Breast epithelium (tissue), 4 donors: ENCODE results near the gene DDA1. TPM values are rescaled to one million over a fixed set of nuclear protein-coding genes. Genes with fewer than 3 reads are reported as not detected.

Experiments used
- DNase-seq, 2 donors: peaks; one replicate each; pipeline ENCODE4 v3.0.0-alpha.2; 2019; ENCODE audit warnings: low spot score in 2 of 2
- H3K27ac ChIP-seq, 2 donors: fragments of 200-600 bp; sonication (generic) in 1 of 2; one replicate each; pipeline ENCODE4 v1.5.1; 2016 to 2019; ENCODE audit warnings: mild to moderate bottlenecking in 1 of 2
- H3K27me3 ChIP-seq, 2 donors: fragments of 200-600 bp; sonication (generic) in 1 of 2; one replicate each; pipeline versions ENCODE4 v1.5.1 to v1.6.0; 2017 to 2019; ENCODE audit warnings: control low read depth in 1 of 2, mild to moderate bottlenecking in 1 of 2
- H3K36me3 ChIP-seq: fragments of 200-600 bp; one replicate; pipeline ENCODE4 v1.5.1; 2019
- H3K4me1 ChIP-seq, 2 donors: fragments of 200-600 bp; sonication (generic); one replicate each; pipeline ENCODE4 v1.5.1; 2016 to 2019; ENCODE audit warnings: control low read depth in 1 of 2
- H3K4me3 ChIP-seq, 3 donors: fragments of 200-600 bp; sonication (generic); 1 replicate in 2 of 3; 2 replicates in 1 of 3; pipeline ENCODE4 v1.5.1; 2016 to 2019; ENCODE audit warnings: mild to moderate bottlenecking in 3 of 3, moderate library complexity in 2 of 3
- H3K9me3 ChIP-seq, 2 donors: fragments of 200-600 bp; sonication (generic) in 1 of 2; one replicate each; pipeline ENCODE4 v1.5.1; 2016 to 2019; ENCODE audit warnings: control low read depth in 1 of 2
- POLR2A ChIP-seq: fragments of 450-650 bp; IDR thresholded peaks from one replicate; pipeline ENCODE4 v1.6.1; 2016; ENCODE audit warnings: antibody characterized with exemption, mild to moderate bottlenecking, moderate library complexity
- POLR2AphosphoS5 ChIP-seq, 3 donors: sonication (generic); formaldehyde crosslinking; IDR thresholded peaks; one replicate each; pipeline ENCODE4 v1.6.1; 2017; ENCODE audit warnings: antibody characterized with exemption in 3 of 3
- intact Hi-C: fragments of 100-400 bp; cut with DNase I; formaldehyde crosslinking; loops from one replicate; pipeline ENCODE4 v1.15.1; 2023; ENCODE audit warnings: low total_unique reads
- total RNA-seq, 3 donors: library from RNA; depleted of rRNA; stranded (reverse); fragments of >200 nt; gene quantifications; one replicate each; pipeline ENCODE4 v1.1.0, GENCODE V29; 2016
- TF ChIP-seq, protein P1 (sequence below), 3 donors: fragments of 450-650 bp; IDR thresholded peaks; one replicate each; pipeline ENCODE4 v1.5.1; 2016 to 2017; ENCODE audit warnings: antibody characterized with exemption in 3 of 3, mild to moderate bottlenecking in 3 of 3, moderate library complexity in 3 of 3

The DDA1 gene
- total RNA-seq, 3 donors from 2014 or later = 9.2 to 18.7 (median 11.1) TPM

- no peak overlapping the region for H3K4me3 ChIP-seq
- H3K36me3 ChIP-seq = no peaks in the 10 kb centered on the region
- intact Hi-C loops = loop anchor here (5.0 kb wide), 1 partner anchor 499 kb away; the partner anchor contains the start of gene JAK3
- no peaks in the 10 kb centered on the region for H3K4me1 ChIP-seq
- TF ChIP-seq, protein P1, sequence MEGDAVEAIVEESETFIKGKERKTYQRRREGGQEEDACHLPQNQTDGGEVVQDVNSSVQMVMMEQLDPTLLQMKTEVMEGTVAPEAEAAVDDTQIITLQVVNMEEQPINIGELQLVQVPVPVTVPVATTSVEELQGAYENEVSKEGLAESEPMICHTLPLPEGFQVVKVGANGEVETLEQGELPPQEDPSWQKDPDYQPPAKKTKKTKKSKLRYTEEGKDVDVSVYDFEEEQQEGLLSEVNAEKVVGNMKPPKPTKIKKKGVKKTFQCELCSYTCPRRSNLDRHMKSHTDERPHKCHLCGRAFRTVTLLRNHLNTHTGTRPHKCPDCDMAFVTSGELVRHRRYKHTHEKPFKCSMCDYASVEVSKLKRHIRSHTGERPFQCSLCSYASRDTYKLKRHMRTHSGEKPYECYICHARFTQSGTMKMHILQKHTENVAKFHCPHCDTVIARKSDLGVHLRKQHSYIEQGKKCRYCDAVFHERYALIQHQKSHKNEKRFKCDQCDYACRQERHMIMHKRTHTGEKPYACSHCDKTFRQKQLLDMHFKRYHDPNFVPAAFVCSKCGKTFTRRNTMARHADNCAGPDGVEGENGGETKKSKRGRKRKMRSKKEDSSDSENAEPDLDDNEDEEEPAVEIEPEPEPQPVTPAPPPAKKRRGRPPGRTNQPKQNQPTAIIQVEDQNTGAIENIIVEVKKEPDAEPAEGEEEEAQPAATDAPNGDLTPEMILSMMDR (IDR thresholded peaks at IDR 0.05) = no peak
- TF ChIP-seq POLR2A (no peak), POLR2AphosphoS5 (IDR thresholded peaks at IDR 0.05) (no peak)
- DNase-seq = no peak
- peak overlapping the region; percentile 48 to 84 for H3K27ac ChIP-seq
- H3K9me3 ChIP-seq = no peaks in the 10 kb centered on the region
- H3K27me3 ChIP-seq = no peaks in the 10 kb centered on the region
Measured at GRCh38 chr19:17347877-17348276, 38.5 kb downstream of the DDA1 start.

GRCh38 chr19:17348700-17349099, 39.3 kb downstream of the DDA1 start:
- TF ChIP-seq POLR2AphosphoS5 (IDR thresholded peaks at IDR 0.05) (peak; percentile 45 to 78 (median 75)), POLR2A (no peak)

DNA sequence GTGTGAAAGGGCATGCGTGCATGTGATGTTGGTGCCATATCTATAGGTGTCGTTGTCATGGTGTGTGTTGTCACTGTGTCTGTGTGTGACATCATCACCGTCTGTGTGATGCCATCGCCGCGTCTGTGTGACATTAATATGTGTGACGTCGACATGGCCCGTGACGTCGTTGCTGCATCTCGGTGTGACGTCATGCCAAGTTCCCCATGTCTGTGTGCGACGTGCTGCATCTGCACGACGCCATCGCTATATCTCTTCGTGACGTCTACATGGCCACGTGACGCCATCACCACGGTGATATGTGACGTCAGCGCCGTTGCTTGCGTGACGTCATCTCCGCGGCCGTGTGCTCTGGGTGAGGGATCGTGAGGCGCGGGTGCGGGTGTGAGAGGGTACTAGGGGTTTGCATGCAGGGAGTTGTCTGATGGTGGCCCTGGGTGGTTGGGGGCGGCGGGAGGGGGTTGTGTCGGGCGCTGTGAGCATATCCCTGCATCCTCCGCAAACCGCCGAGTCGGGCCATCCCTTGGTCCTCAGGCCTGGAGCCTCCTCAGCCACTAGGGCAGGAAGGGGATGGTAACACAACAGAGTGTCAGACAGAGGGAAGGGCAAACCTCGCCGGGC, 42.6 kb downstream of the DDA1 start:
- peak overlapping the region in 1 of 2 donors; percentile 12 for H3K27ac ChIP-seq
- H3K4me3 ChIP-seq = no peak overlapping the region
- DNase-seq = no peak
- H3K36me3 ChIP-seq = no peaks in the 10 kb centered on the region
- intact Hi-C loops = no loop called here
- no peaks in the 10 kb centered on the region for H3K27me3 ChIP-seq
- TF ChIP-seq, protein P1 (IDR thresholded peaks at IDR 0.05) = no peak
- TF ChIP-seq POLR2AphosphoS5 (IDR thresholded peaks at IDR 0.05) = no peak
- TF ChIP-seq POLR2A = no peak
- H3K9me3 ChIP-seq = no peaks in the 10 kb centered on the region
- no peaks in the 10 kb centered on the region for H3K4me1 ChIP-seq

More at GRCh38 chr19:17348700-17349099, 39.3 kb downstream of the DDA1 start:
- DNase-seq = peak in 1 of 2 donors; percentile 52
- H3K27me3 ChIP-seq = no peaks in the 10 kb centered on the region
- H3K4me3 ChIP-seq = peak overlapping the region in 2 of 3 donors; percentile 4 to 54
- H3K36me3 ChIP-seq = no peaks in the 10 kb centered on the region
- H3K4me1 ChIP-seq = no peaks in the 10 kb centered on the region
- intact Hi-C loops = loop anchor here (5.0 kb wide), 1 partner anchor 499 kb away; the partner anchor contains the start of gene JAK3
- peak overlapping the region; percentile 50 to 84 for H3K27ac ChIP-seq
- no peaks in the 10 kb centered on the region for H3K9me3 ChIP-seq

- no peak for TF ChIP-seq POLR2AphosphoS5 (IDR thresholded peaks at IDR 0.05)
- TF ChIP-seq POLR2A = no peak
- TF ChIP-seq, protein P1 (IDR thresholded peaks at IDR 0.05) = no peak
- no peak for DNase-seq
- Histone ChIP-seq H3K4me3 (no peak overlapping the region), H3K27me3 (no peaks in the 10 kb centered on the region), H3K27ac (peak overlapping the region in 1 of 2 donors; percentile 38), H3K4me1 (no peaks in the 10 kb centered on the region), H3K36me3 (no peaks in the 10 kb centered on the region), H3K9me3 (no peaks in the 10 kb centered on the region)
- intact Hi-C loops = no loop called here
Measured at GRCh38 chr19:17352608-17353280, 43.4 kb downstream of the DDA1 start.

- Histone ChIP-seq H3K9me3 (no peaks in the 10 kb centered on the region), H3K4me3 (no peak overlapping the region), H3K36me3 (no peaks in the 10 kb centered on the region), H3K27me3 (no peaks in the 10 kb centered on the region), H3K27ac (peak overlapping the region in 1 of 2 donors; percentile 38), H3K4me1 (no peaks in the 10 kb centered on the region)
- intact Hi-C loops = no loop called here
- no peak for TF ChIP-seq POLR2A
- no peak for TF ChIP-seq POLR2AphosphoS5 (IDR thresholded peaks at IDR 0.05)
- TF ChIP-seq, protein P1 (IDR thresholded peaks at IDR 0.05) = no peak
- DNase-seq = no peak
Measured at GRCh38 chr19:17353386-17353785, 44.0 kb downstream of the DDA1 start.
